ENCODE data around the gene MRTFB. TPM values are rescaled to one million over a fixed set of nuclear protein-coding genes. Genes with fewer than 3 reads are reported as not detected.

MRTFB gene
- total and polyA plus RNA-seq, 12 donors = 4.1 to 41.8 (median 32.5) TPM

- peak overlapping the region in 9 of 10 donors; percentile 47 to 99 (median 87) for H3K4me3 ChIP-seq
- TF ChIP-seq, protein P1, sequence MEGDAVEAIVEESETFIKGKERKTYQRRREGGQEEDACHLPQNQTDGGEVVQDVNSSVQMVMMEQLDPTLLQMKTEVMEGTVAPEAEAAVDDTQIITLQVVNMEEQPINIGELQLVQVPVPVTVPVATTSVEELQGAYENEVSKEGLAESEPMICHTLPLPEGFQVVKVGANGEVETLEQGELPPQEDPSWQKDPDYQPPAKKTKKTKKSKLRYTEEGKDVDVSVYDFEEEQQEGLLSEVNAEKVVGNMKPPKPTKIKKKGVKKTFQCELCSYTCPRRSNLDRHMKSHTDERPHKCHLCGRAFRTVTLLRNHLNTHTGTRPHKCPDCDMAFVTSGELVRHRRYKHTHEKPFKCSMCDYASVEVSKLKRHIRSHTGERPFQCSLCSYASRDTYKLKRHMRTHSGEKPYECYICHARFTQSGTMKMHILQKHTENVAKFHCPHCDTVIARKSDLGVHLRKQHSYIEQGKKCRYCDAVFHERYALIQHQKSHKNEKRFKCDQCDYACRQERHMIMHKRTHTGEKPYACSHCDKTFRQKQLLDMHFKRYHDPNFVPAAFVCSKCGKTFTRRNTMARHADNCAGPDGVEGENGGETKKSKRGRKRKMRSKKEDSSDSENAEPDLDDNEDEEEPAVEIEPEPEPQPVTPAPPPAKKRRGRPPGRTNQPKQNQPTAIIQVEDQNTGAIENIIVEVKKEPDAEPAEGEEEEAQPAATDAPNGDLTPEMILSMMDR (IDR thresholded peaks at IDR 0.05) = peak; percentile 14 to 72 (median 61)
- ATAC-seq (peak; percentile 66 to 89 (median 78)), DNase-seq (peak; percentile 56 to 78)
- H3K36me3 ChIP-seq = no peaks in the 10 kb centered on the region
- 25 to 29% methylated on average over 12 of the region's 12 CpGs for WGBS, 2 donors
- peaks cover 0 to 49% (median 0%) of the 10 kb centered on the region in 7 donors for H3K27me3 ChIP-seq
- H3K27ac ChIP-seq = peak overlapping the region in 8 of 10 donors; percentile 70 to 92 (median 82)
- intact Hi-C loops (cut with DNase I) = loop anchor here in 9 of 10 donors (1.0 to 10.0 kb wide), 9 partner anchors 97 to 229 kb away; no protein-coding TSS in a partner anchor
- H3K4me1 ChIP-seq = peaks cover 0 to 31% (median 19%) of the 10 kb centered on the region in 9 donors
- H3K9me3 ChIP-seq = no peaks in the 10 kb centered on the region
Measured at GRCh38 chr16:14300705-14301168, 229.6 kb downstream of the MRTFB start.

DNA sequence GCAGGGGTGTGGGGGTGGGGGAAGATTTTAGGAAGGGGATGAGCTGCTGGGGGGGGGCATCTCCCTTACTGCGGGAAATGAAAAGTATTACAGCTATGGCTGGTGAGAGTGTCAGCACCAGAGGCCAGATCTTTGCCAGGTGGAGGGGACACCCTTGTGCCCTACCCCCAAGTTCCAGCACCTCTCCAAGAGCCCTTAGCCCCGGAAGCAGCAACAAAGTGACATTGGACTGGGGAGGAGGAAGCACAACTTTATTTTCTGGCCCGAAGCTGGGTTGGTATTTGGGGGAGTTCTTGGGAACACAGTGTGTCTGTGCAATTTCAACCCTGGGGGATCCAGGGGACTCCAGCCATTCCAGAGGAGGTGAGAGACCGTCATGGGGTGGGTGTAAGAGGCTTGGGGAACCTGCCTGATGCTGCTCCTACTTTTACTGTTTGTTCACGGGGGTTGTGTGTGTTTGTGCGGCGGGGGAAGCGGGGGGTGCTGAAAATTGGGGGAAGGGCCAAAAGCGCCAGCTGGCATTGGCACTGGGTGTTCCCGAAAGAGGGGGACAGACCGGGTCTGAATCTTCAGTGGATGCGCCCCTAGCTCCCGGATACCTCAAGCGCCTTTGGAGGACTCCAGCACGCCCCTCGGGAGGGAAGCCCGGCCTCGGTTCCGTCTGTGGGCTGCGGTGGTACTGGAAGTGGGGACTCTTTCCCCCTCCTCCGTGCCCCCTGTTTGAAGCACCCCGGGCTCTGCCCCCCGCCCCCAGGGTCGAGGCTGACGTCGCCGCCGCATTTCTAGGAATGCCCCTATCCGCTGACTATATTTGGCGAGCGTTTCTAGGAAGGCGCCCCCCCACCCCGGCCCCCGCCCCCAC is 230.3 kb downstream of the MRTFB start:
- Histone ChIP-seq H3K36me3 (no peaks in the 10 kb centered on the region), H3K9me3 (no peaks in the 10 kb centered on the region), H3K4me1 (peaks cover 0 to 37% (median 21%) of the 10 kb centered on the region in 9 donors), H3K4me3 (peak overlapping the region; percentile 47 to 99 (median 87)), H3K27me3 (peaks cover 0 to 49% (median 0%) of the 10 kb centered on the region in 7 donors), H3K27ac (peak overlapping the region; percentile 70 to 92 (median 78))
- TF ChIP-seq, protein P1 (IDR thresholded peaks at IDR 0.05) = no peak
- WGBS, 2 donors = 0 to 1% methylated on average over 31 to 34 of the region's 34 CpGs
- DNase-seq (peak; percentile 37 to 44), ATAC-seq (peak; percentile 2 to 68 (median 36))
- intact Hi-C loops (cut with DNase I) = loop anchor here (1.0 to 10.0 kb wide), 9 partner anchors 96 to 228 kb away; no protein-coding TSS in a partner anchor

- DNase-seq = peak; percentile 45 to 66
- peaks cover 0 to 42% (median 25%) of the 10 kb centered on the region in 9 donors for H3K4me1 ChIP-seq
- no peaks in the 10 kb centered on the region for H3K9me3 ChIP-seq
- intact Hi-C loops (cut with DNase I) = loop anchor here in 7 of 10 donors (1.0 to 10.0 kb wide), 6 partner anchors 95 to 226 kb away; no protein-coding TSS in a partner anchor
- peak; percentile 60 to 87 (median 77) for ATAC-seq
- no peaks in the 10 kb centered on the region for H3K36me3 ChIP-seq
- TF ChIP-seq, protein P1 (IDR thresholded peaks at IDR 0.05) = no peak
- WGBS, 2 donors = 0 to 1% methylated on average over 16 to 34 of the region's 37 CpGs
- peaks cover 0 to 49% (median 0%) of the 10 kb centered on the region in 7 donors for H3K27me3 ChIP-seq
- H3K27ac ChIP-seq = peak overlapping the region; percentile 52 to 95 (median 86)
- peak overlapping the region; percentile 72 to 99 (median 91) for H3K4me3 ChIP-seq
Measured at GRCh38 chr16:14302031-14302398, 230.9 kb downstream of the MRTFB start.
